IPS-20b (cell line): Measurements from ENCODE around the gene LMX1B.

Experiments
- H3K27ac ChIP-seq: one replicate; pipeline ENCODE4 v1.5.1; 2013; ENCODE audit warnings: low read length
- H3K27me3 ChIP-seq: 2 replicates; pipeline ENCODE4 v1.6.1; 2013; ENCODE audit warnings: mild to moderate bottlenecking, low read length, inconsistent platforms; ENCODE audit not compliant: insufficient read depth
- H3K36me3 ChIP-seq: 2 replicates; pipeline ENCODE4 v1.6.1; 2013; ENCODE audit warnings: low read depth, mild to moderate bottlenecking, inconsistent platforms, low read length, moderate library complexity; ENCODE audit not compliant: insufficient read depth
- H3K4me1 ChIP-seq: 2 replicates; pipeline ENCODE4 v1.6.1; 2013; ENCODE audit warnings: mild to moderate bottlenecking, control low read depth, inconsistent platforms, low read length, moderate library complexity; ENCODE audit not compliant: insufficient read depth
- H3K4me3 ChIP-seq: 2 replicates; pipeline ENCODE4 v1.5.1; 2013; ENCODE audit warnings: mild to moderate bottlenecking, low read length, inconsistent platforms
- H3K9ac ChIP-seq: 2 replicates; pipeline ENCODE4 v1.6.1; 2013; ENCODE audit warnings: low read depth, mild to moderate bottlenecking, inconsistent platforms, low read length, moderate library complexity
- H3K9me3 ChIP-seq: 2 replicates; pipeline ENCODE4 v1.6.1; 2013; ENCODE audit warnings: mild to moderate bottlenecking, low read depth, low read length, inconsistent platforms; ENCODE audit not compliant: insufficient read depth

LMX1B gene

GRCh38 chr9:126667190-126668055 is 53.7 kb downstream of the LMX1B start:
- Histone ChIP-seq H3K4me1 (peaks cover 25% of the 10 kb centered on the region), H3K27ac (no peak overlapping the region), H3K9me3 (no peaks in the 10 kb centered on the region), H3K9ac (no peak overlapping the region), H3K27me3 (peaks cover 90% of the 10 kb centered on the region), H3K4me3 (no peak overlapping the region), H3K36me3 (no peaks in the 10 kb centered on the region)

GRCh38 chr9:126668058-126668457 is 54.3 kb downstream of the LMX1B start:
- Histone ChIP-seq H3K4me3 (no peak overlapping the region), H3K27ac (no peak overlapping the region), H3K27me3 (peaks cover 97% of the 10 kb centered on the region), H3K36me3 (no peaks in the 10 kb centered on the region), H3K9me3 (no peaks in the 10 kb centered on the region), H3K4me1 (peaks cover 25% of the 10 kb centered on the region), H3K9ac (no peak overlapping the region)

- Histone ChIP-seq H3K4me1 (peaks cover 32% of the 10 kb centered on the region), H3K9ac (no peak overlapping the region), H3K36me3 (no peaks in the 10 kb centered on the region), H3K9me3 (no peaks in the 10 kb centered on the region), H3K27ac (no peak overlapping the region), H3K27me3 (peaks cover 99% of the 10 kb centered on the region), H3K4me3 (no peak overlapping the region)
These were observed 55.4 kb downstream of the LMX1B start for GRCh38 chr9:126669108-126669507.

DNA sequence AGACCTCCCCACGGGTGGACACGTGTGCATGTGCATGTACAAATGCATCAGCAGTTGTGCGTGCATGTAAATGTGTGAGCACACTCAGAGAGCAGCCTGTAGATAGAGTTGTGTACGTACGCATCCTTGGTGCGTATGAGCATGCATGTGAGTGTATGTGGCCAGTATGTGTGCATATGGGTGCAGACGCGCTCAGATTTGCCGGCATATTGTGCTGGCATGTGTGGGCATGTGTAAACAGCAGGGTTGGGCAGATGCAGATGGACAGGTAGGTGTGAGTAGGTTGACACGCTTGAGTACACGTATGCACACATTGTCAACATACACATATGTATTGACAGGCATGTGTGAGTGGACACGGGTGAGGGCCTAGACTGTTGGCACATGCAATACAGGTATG is 56.5 kb downstream of the LMX1B start:
- no peak overlapping the region for H3K4me3 ChIP-seq

GRCh38 chr9:126671381-126671831 is 57.7 kb downstream of the LMX1B start:
- Histone ChIP-seq H3K4me1 (peaks cover 37% of the 10 kb centered on the region), H3K27me3 (peaks cover 98% of the 10 kb centered on the region), H3K4me3 (no peak overlapping the region)

More for the DNA sequence above, 56.5 kb downstream of the LMX1B start:
- no peaks in the 10 kb centered on the region for H3K36me3 ChIP-seq
- H3K9ac ChIP-seq: no peak overlapping the region
- H3K27ac ChIP-seq: no peak overlapping the region
- peaks cover 99% of the 10 kb centered on the region for H3K27me3 ChIP-seq
- peaks cover 38% of the 10 kb centered on the region for H3K4me1 ChIP-seq
- no peaks in the 10 kb centered on the region for H3K9me3 ChIP-seq

GRCh38 chr9:126671983-126672382 is 58.3 kb downstream of the LMX1B start:
- Histone ChIP-seq H3K4me3 (no peak overlapping the region), H3K27ac (no peak overlapping the region), H3K9ac (no peak overlapping the region), H3K36me3 (no peaks in the 10 kb centered on the region), H3K4me1 (peaks cover 37% of the 10 kb centered on the region), H3K27me3 (peaks cover 98% of the 10 kb centered on the region), H3K9me3 (no peaks in the 10 kb centered on the region)

More at GRCh38 chr9:126671381-126671831, 57.7 kb downstream of the LMX1B start:
- Histone ChIP-seq H3K36me3 (no peaks in the 10 kb centered on the region), H3K27ac (no peak overlapping the region), H3K9me3 (no peaks in the 10 kb centered on the region), H3K9ac (no peak overlapping the region)

GRCh38 chr9:126672634-126673284 is 59.0 kb downstream of the LMX1B start:
- Histone ChIP-seq H3K4me1 (peaks cover 42% of the 10 kb centered on the region), H3K27me3 (peaks cover 98% of the 10 kb centered on the region), H3K36me3 (no peaks in the 10 kb centered on the region)

GRCh38 chr9:126673689-126674364 is 60.1 kb downstream of the LMX1B start:
- Histone ChIP-seq H3K27ac (no peak overlapping the region), H3K9ac (no peak overlapping the region), H3K4me3 (no peak overlapping the region), H3K4me1 (peaks cover 47% of the 10 kb centered on the region), H3K9me3 (no peaks in the 10 kb centered on the region), H3K36me3 (no peaks in the 10 kb centered on the region), H3K27me3 (peaks cover 99% of the 10 kb centered on the region)

More at GRCh38 chr9:126672634-126673284, 59.0 kb downstream of the LMX1B start:
- Histone ChIP-seq H3K4me3 (no peak overlapping the region), H3K9ac (no peak overlapping the region), H3K9me3 (no peaks in the 10 kb centered on the region), H3K27ac (no peak overlapping the region)

DNA sequence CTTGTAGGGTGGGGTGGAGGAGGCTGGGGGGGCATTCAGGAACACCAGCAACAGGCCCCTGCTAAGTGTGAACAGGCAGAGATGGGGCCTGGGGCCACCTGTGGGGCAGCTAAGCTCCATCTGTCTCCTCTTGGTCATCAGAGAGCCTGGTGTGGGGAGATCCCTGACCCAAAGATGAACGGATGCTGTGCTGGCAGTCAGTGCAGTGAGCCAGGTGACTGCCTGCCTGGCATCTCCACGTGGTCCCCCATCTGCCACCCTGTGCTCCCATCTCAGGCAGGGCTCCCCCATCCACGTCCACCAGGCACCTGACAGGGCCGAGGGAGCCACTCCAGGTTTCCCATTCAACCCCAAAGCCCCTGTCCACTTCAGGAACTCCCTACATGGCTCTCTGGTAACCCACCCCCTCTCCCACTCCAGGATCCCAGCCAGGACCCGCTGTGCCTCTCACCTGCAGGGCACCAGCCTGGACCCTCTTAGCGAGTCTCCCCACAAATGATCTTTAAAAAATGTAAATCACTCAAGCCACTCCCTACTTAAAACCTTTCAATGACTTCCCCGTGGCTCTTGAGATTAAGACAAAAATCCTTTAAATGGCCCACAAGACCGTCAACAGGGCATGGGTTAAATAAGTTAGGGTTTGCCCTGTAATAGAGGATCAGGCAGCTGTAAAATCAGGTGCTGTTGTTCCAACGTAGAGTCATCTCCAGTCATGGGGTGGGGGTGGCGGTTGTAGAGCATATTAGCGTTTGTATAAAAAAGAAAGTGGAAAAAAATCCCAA is 60.8 kb downstream of the LMX1B start:
- Histone ChIP-seq H3K27ac (no peak overlapping the region), H3K4me1 (peaks cover 43% of the 10 kb centered on the region), H3K4me3 (peak overlapping the region; percentile 20; the same call in 1 of the 2 replicates), H3K36me3 (no peaks in the 10 kb centered on the region), H3K9me3 (no peaks in the 10 kb centered on the region), H3K27me3 (peaks cover 99% of the 10 kb centered on the region), H3K9ac (no peak overlapping the region)

GRCh38 chr9:126675147-126675467 is 61.4 kb downstream of the LMX1B start:
- Histone ChIP-seq H3K4me3 (peak overlapping the region; percentile 20; the same call in 1 of the 2 replicates), H3K36me3 (no peaks in the 10 kb centered on the region), H3K9ac (no peak overlapping the region), H3K4me1 (peaks cover 43% of the 10 kb centered on the region), H3K9me3 (no peaks in the 10 kb centered on the region), H3K27ac (no peak overlapping the region), H3K27me3 (peaks cover 99% of the 10 kb centered on the region)

- Histone ChIP-seq H3K9me3 (no peaks in the 10 kb centered on the region), H3K27ac (no peak overlapping the region), H3K9ac (no peak overlapping the region), H3K4me1 (peaks cover 37% of the 10 kb centered on the region), H3K4me3 (peak overlapping the region; percentile 19; the same call in 1 of the 2 replicates), H3K27me3 (peaks cover 99% of the 10 kb centered on the region), H3K36me3 (no peaks in the 10 kb centered on the region)
These were observed 62.5 kb downstream of the LMX1B start for GRCh38 chr9:126676102-126676684.
